Lung (tissue), 12 donors: Measurements from ENCODE around the gene SEC14L6. TPM values are rescaled to one million over a fixed set of nuclear protein-coding genes. Genes with fewer than 3 reads are reported as not detected.
"Not testable (repeated sequence)": the region's sequence is repeated elsewhere in the genome, so short reads cannot be mapped to it uniquely, and the experiment has no call there.

Experiments
- ATAC-seq: fragments of 200-7000 bp; cut with Tn5 transposase; one replicate; pipeline ENCODE4 v1.9.1; 2020; ENCODE audit warnings: moderate number of reproducible peaks; ENCODE audit not compliant: insufficient read depth, low FRiP score
- DNase-seq, 3 donors: peaks; one replicate each; pipeline ENCODE4 v3.0.0-alpha.2; 2013 to 2017
- H3K27ac ChIP-seq, 2 donors: one replicate each; pipeline ENCODE4 v1.5.1; 2013; ENCODE audit warnings: mild to moderate bottlenecking in 2 of 2, moderate library complexity in 2 of 2, control low read depth in 1 of 2, inconsistent platforms in 1 of 2, low read depth in 1 of 2, low read length in 1 of 2
- H3K27me3 ChIP-seq, 3 donors: one replicate each; pipeline ENCODE4 v1.5.1; 2013; ENCODE audit warnings: low read length in 2 of 3; ENCODE audit not compliant: control insufficient read depth in 3 of 3, insufficient read depth in 3 of 3
- H3K36me3 ChIP-seq, 4 donors: one replicate each; pipeline ENCODE4 v1.5.1; 2013; ENCODE audit warnings: low read length in 4 of 4, mild to moderate bottlenecking in 1 of 4, moderate library complexity in 1 of 4; ENCODE audit not compliant: control insufficient read depth in 4 of 4, insufficient read depth in 4 of 4
- H3K4me1 ChIP-seq, 5 donors: one replicate each; pipeline ENCODE4 v1.5.1; 2013; ENCODE audit warnings: low read length in 5 of 5, mild to moderate bottlenecking in 2 of 5, moderate library complexity in 1 of 5; ENCODE audit not compliant: control insufficient read depth in 5 of 5, insufficient read depth in 5 of 5
- H3K4me3 ChIP-seq: one replicate; pipeline ENCODE4 v1.5.1; 2013; ENCODE audit warnings: mild to moderate bottlenecking, control low read depth, moderate library complexity
- H3K9ac ChIP-seq, 2 donors: one replicate each; pipeline ENCODE4 v1.5.1; 2013; ENCODE audit warnings: low read length in 2 of 2, control low read depth in 1 of 2; ENCODE audit not compliant: insufficient read depth in 1 of 2
- H3K9me3 ChIP-seq, 4 donors: one replicate each; pipeline ENCODE4 v1.5.1; 2013; ENCODE audit warnings: low read length in 3 of 4, mild to moderate bottlenecking in 1 of 4, moderate library complexity in 1 of 4; ENCODE audit not compliant: control insufficient read depth in 4 of 4, insufficient read depth in 3 of 4
- WGBS, 2 donors: extraction: QIAGEN DNeasy Blood & Tissue Kit; methylation state at CpG; one replicate each; pipeline ENCODE4 v1.1.7; 2013; 5-methylcytosine and 5-hydroxymethylcytosine counted together
- polyA plus RNA-seq, 2 donors: library from polyadenylated mRNA; stranded (reverse); fragments of 200-250 nt; gene quantifications; one replicate each; pipeline ENCODE4 v1.2.1, GENCODE V29; 2013
- total RNA-seq, 2 donors: library from RNA; depleted of rRNA in 1 of 2; stranded (reverse); fragments of >200 nt in 1 of 2; gene quantifications; one replicate each; pipeline ENCODE4 v1.2.1, GENCODE V29; 2014 to 2021
- TF ChIP-seq, protein P1 (sequence below): IDR thresholded peaks from 2 replicates; pipeline ENCODE4 v1.5.1; 2012; ENCODE audit warnings: mild to moderate bottlenecking; ENCODE audit errors: control extremely low read depth, extremely low read depth
- donor health status: control.
- donor health status: control.
- donor health status: Bipolar disorder and iron deficiency.
- donor health status: healthy.
- donor health status: DM: yes; HTN: yes; CAD: no.

Gene SEC14L6
- total and polyA plus RNA-seq, 4 donors: 0.61 to 12.4 (median 3.6) TPM

DNA sequence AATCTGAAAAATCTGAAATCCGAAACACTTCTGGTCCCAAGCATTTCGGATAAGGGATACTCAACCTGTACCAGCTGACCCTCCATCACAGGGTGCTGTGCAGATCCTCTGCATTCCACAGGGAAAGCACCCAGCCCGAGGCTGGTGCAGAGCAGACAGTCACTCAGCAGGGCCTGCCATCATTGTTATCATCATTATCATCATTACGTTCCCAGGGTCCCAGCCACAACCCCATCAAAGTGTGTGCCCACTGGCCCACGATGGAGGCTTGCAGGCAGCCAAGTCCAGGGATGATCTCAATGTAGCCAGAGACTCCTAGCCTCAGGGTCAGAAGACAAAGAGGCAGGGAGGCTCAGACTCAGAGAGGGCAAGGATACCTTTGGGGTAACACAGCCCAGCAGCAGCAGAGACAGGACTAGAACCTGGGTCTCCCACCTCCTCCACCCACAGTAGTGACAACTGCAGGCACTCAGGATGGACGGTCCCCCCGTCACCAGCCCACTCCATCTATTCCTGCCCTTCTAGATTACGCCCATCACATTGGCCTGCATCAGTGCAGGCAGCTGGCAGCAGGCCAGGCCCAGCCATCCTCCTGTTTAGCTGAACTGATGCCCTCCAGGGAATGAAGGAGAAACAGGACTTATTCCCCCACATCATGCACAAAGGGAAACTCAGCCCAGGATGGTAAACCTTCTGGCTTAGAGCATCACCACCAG, 17.7 kb upstream of the SEC14L6 start:
- H3K9me3 ChIP-seq: no peaks in the 10 kb centered on the region
- H3K36me3 ChIP-seq: no peaks in the 10 kb centered on the region
- no peaks in the 10 kb centered on the region for H3K4me1 ChIP-seq
- DNase-seq (no peak), ATAC-seq (no peak)
- peaks cover 0 to 1% (median 0%) of the 10 kb centered on the region in 3 donors for H3K27me3 ChIP-seq
- no peak overlapping the region for H3K9ac ChIP-seq
- 81 to 85% methylated on average over 8 of the region's 8 CpGs for WGBS, 2 donors
- TF ChIP-seq, protein P1, sequence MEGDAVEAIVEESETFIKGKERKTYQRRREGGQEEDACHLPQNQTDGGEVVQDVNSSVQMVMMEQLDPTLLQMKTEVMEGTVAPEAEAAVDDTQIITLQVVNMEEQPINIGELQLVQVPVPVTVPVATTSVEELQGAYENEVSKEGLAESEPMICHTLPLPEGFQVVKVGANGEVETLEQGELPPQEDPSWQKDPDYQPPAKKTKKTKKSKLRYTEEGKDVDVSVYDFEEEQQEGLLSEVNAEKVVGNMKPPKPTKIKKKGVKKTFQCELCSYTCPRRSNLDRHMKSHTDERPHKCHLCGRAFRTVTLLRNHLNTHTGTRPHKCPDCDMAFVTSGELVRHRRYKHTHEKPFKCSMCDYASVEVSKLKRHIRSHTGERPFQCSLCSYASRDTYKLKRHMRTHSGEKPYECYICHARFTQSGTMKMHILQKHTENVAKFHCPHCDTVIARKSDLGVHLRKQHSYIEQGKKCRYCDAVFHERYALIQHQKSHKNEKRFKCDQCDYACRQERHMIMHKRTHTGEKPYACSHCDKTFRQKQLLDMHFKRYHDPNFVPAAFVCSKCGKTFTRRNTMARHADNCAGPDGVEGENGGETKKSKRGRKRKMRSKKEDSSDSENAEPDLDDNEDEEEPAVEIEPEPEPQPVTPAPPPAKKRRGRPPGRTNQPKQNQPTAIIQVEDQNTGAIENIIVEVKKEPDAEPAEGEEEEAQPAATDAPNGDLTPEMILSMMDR: no peak
- H3K4me3 ChIP-seq: no peak overlapping the region
- H3K27ac ChIP-seq: no peak overlapping the region

DNA sequence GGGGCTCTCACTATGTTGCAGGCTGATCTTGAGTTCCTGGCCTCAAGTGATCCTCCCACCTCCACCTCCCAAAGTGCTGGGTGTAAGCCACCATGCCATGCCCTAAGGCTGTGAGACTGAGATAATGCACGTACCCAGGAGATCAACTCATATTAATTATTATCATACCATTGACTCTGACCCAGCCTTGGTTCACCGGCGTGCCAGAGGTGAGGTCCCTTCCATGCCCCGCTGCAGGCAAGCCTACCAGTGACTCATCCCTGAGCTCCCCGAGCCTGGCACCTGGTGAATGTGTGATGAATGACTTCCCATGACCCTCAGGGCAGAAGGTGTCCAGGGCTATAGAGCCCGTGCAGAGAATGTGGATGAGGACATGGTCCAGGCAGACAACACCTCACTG, 15.8 kb upstream of the SEC14L6 start:
- no peak overlapping the region for H3K27ac ChIP-seq
- 85 to 87% methylated on average over 6 of the region's 6 CpGs for WGBS, 2 donors
- no peak for ATAC-seq

DNA sequence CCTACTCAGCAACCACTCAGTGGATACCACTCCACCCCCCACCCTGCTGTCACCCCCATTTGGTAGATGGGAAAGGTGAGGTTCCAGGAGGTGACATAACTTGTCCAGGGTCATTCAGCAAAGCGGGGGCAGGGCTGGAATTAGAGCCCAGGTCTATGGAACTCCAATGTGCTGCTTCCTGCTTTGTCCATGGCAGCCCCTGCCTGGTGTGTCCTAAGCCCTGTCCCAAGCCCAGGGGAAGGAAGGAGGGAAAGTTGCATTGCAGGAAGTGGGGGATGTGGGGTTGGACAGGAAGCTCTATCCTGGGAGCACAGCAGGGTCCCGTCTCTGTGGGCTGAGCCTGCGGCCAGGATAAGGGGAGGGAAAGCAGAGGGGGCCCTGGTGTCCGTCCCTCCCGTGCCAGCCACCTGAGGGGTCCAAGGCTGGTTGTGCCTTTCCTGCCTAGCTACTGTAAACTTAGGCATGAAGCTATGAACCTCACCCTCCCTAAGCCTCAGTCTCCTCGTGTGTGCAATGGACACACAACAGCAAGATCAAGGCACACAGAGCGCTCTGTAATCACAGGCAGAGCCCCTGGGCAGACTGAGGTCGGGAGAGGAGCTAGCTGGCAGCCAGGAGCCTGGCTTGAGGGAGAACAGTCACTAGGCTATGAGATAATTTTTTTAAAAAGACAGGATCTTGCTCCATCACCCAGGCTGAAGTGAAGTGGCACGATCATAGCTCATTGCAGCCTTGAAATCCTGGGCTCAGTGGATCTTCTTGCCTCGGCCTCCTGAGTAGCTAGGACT, 15.1 kb upstream of the SEC14L6 start:
- ATAC-seq (no peak), DNase-seq (no peak)
- Histone ChIP-seq H3K9me3 (no peaks in the 10 kb centered on the region), H3K27ac (no peak overlapping the region), H3K36me3 (no peaks in the 10 kb centered on the region), H3K4me3 (no peak overlapping the region), H3K4me1 (no peaks in the 10 kb centered on the region), H3K9ac (no peak overlapping the region), H3K27me3 (no peaks in the 10 kb centered on the region)
- 64 to 70% methylated on average over 10 of the region's 10 CpGs for WGBS, 2 donors
- TF ChIP-seq, protein P1: no peak

More for the DNA sequence above, 15.8 kb upstream of the SEC14L6 start:
- TF ChIP-seq, protein P1: no peak
- H3K36me3 ChIP-seq: no peaks in the 10 kb centered on the region
- no peaks in the 10 kb centered on the region for H3K9me3 ChIP-seq
- no peak overlapping the region for H3K9ac ChIP-seq
- H3K27me3 ChIP-seq: no peaks in the 10 kb centered on the region
- no peak for DNase-seq
- no peak overlapping the region for H3K4me3 ChIP-seq
- H3K4me1 ChIP-seq: no peaks in the 10 kb centered on the region

DNA sequence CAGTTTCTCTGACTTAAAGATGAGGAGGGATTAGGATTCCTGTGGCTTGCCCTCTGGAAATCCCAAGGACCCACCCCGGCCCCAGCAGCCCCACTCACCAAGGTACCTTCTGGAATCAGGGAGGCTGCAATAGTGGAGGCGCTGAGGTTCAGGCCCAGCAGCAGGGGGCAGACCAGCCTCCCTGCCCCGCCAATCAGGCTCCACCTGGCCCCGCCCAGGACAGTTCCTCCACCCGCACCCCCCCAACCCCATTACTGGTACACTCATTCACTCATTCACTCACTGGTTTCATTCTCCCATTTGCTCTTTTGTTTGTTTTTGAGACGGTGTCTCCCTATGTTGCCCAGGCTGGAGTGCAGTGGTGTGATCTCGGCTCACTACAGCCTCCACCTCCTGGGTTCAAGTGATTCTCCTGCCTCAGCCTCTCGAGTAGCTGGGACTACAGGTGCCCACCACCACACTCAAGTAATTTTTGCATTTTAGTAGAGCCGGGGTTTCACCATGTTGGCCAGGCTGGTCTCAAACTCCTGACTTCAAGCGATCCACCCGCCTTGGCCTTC, 14.2 kb upstream of the SEC14L6 start:
- not testable (repeated sequence) for H3K9me3 ChIP-seq, H3K27ac ChIP-seq, ATAC-seq, H3K4me1 ChIP-seq, H3K36me3 ChIP-seq, H3K9ac ChIP-seq, H3K27me3 ChIP-seq, DNase-seq, H3K4me3 ChIP-seq
- WGBS, 2 donors: 87 to 90% methylated on average over 11 of the region's 11 CpGs
